GM23338 (cell line): ENCODE measurements around the gene ENTPD8.

Experiments
- CREB1 ChIP-seq: fragments of 250-450 bp; sonication (Bioruptor Pico); IDR thresholded peaks from 2 replicates; pipeline ENCODE4 v1.5.0; 2020; ENCODE audit warnings: low read depth, mild to moderate bottlenecking, moderate library complexity
- CTCF ChIP-seq, 2 experiments: fragments of 200-600 bp in 1 of 2; sonication (generic) in 1 of 2; conservative IDR thresholded peaks; 2 replicates each; pipeline versions ENCODE4 v1.5.1 to v1.6.1; 2016 to 2017; ENCODE audit warnings: antibody characterized with exemption in 2 of 2, low read depth in 2 of 2, mild to moderate bottlenecking in 2 of 2, moderate library complexity in 1 of 2
- EZH2 ChIP-seq: fragments of 200-600 bp; sonication (generic); IDR thresholded peaks from one replicate; pipeline ENCODE4 v1.8.0; 2017; ENCODE audit warnings: antibody characterized with exemption, mild to moderate bottlenecking, low read depth; ENCODE audit not compliant: unreplicated experiment
- EZH2phosphoT487 ChIP-seq: fragments of 200-600 bp; sonication (generic); IDR thresholded peaks from one replicate; pipeline ENCODE4 v1.8.1; 2018; ENCODE audit warnings: antibody characterized with exemption; ENCODE audit not compliant: unreplicated experiment
- JUNB ChIP-seq: IDR thresholded peaks from one replicate; pipeline ENCODE4 v1.6.1; 2016; ENCODE audit warnings: antibody characterized with exemption; ENCODE audit not compliant: unreplicated experiment
- NANOG ChIP-seq: IDR thresholded peaks from 2 replicates; pipeline ENCODE4 v1.6.1; 2016; ENCODE audit warnings: antibody characterized with exemption, borderline replicate concordance
- POLR2AphosphoS5 ChIP-seq: IDR thresholded peaks from 2 replicates; pipeline ENCODE4 v1.6.1; 2016; ENCODE audit warnings: antibody characterized with exemption, low read depth
- REST ChIP-seq: IDR thresholded peaks from one replicate; pipeline ENCODE4 v1.6.1; 2018; ENCODE audit warnings: antibody characterized with exemption; ENCODE audit not compliant: unreplicated experiment
- ZNF114 ChIP-seq: fragments of 250-450 bp; sonication (Bioruptor Pico); IDR thresholded peaks from 2 replicates; pipeline ENCODE4 v1.5.0; 2020; ENCODE audit warnings: mild to moderate bottlenecking, moderate library complexity
- ZNF331 ChIP-seq: fragments of 250-450 bp; sonication (Bioruptor Pico); IDR thresholded peaks from 2 replicates; pipeline ENCODE4 v1.5.0; 2020; ENCODE audit warnings: low read depth, mild to moderate bottlenecking, moderate library complexity
- TF ChIP-seq, protein P1 (sequence below): IDR thresholded peaks from 2 replicates; pipeline ENCODE4 v1.6.1; 2016; ENCODE audit warnings: antibody characterized with exemption

DNA sequence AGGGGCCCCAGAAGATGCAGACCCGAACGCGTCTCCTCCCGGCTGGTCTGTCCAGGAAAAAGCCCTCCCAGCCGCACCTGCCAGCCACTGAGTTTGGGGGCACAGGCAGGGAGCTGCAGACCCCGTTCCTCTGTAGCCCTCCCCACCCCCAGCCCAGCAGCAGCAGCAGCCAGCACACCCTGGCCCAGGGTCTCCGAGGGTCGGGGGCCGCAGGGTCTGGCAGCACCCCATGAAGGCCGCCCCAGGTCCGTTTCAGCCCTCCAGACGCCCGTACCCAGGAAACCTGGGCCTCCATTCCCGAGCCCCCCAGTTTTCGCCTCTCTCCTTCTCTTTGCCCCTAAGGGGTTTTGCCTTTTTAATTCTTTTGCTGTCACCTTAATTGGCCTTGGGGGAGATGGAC is 37.9 kb downstream of the ENTPD8 start:
- TF ChIP-seq REST (no peak), CTCF (conservative IDR thresholded peaks at IDR 0.05; ENCODE audit: low read depth in 2 of 2) (no peak), POLR2AphosphoS5 (no peak), EZH2 (no peak), NANOG (no peak), EZH2phosphoT487 (no peak), CREB1 (CRISPR knock-in tag) (no peak), JUNB (no peak), ZNF331 (CRISPR knock-in tag) (no peak), ZNF114 (CRISPR knock-in tag) (no peak)
- TF ChIP-seq, protein P1, sequence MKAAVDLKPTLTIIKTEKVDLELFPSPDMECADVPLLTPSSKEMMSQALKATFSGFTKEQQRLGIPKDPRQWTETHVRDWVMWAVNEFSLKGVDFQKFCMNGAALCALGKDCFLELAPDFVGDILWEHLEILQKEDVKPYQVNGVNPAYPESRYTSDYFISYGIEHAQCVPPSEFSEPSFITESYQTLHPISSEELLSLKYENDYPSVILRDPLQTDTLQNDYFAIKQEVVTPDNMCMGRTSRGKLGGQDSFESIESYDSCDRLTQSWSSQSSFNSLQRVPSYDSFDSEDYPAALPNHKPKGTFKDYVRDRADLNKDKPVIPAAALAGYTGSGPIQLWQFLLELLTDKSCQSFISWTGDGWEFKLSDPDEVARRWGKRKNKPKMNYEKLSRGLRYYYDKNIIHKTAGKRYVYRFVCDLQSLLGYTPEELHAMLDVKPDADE = no peak
